NCI-H1930 (cell line): ENCODE measurements around the gene SPSB1.
"Not testable (repeated sequence)": the region's sequence is repeated elsewhere in the genome, so short reads cannot be mapped to it uniquely, and the experiment has no call there.

Experiments used
- DNase-seq, 2 experiments: peaks; one replicate each; lab custom pipeline; 2025; lab: John Stamatoyannopoulos, UW

The SPSB1 gene

GRCh38 chr1:9279172-9279840 is 13.4 kb upstream of the SPSB1 start:
- no peak for DNase-seq

DNA sequence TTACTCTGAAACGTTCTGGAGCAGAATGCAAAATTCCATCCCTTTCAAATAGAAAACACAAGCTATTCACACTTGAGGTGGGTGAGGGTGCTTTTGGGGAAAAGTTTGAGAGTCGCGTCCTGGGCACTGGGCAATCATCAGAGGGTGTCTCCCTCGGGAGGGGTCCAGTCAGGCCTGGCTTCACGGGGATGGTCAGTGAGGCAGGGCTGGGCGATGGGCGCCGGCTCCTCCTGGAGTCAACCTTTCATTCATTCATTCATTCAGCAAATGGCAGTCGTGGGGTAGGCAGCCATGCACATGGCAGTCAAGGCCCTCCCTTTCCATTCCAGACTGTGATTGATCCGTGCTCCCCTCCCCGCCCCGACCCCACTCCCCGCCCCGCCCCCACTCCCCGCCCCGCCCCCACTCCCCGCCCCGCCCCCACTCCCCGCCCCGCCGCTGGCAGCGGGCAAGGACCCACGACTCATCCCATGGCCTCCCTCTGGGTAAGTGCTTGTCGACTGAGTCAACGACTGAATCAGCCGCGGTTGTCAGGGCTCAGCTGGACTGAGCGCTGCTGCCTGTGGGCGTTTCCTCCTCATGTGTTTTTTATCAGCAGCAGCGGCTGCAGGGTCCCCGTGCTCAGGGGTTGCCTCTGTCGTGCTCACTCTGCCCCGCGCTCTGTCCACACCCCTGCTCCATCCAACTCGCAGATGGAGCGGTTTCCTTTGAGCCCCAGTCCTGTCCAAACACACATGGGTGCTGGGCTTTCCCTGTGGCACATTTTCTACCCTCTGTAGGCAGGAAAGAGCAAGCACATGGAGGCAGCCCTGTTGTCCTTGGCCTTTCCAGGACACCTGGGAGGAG is 12.5 kb upstream of the SPSB1 start:
- DNase-seq = no peak

GRCh38 chr1:9281071-9281827 is 11.4 kb upstream of the SPSB1 start:
- no peak for DNase-seq

DNA sequence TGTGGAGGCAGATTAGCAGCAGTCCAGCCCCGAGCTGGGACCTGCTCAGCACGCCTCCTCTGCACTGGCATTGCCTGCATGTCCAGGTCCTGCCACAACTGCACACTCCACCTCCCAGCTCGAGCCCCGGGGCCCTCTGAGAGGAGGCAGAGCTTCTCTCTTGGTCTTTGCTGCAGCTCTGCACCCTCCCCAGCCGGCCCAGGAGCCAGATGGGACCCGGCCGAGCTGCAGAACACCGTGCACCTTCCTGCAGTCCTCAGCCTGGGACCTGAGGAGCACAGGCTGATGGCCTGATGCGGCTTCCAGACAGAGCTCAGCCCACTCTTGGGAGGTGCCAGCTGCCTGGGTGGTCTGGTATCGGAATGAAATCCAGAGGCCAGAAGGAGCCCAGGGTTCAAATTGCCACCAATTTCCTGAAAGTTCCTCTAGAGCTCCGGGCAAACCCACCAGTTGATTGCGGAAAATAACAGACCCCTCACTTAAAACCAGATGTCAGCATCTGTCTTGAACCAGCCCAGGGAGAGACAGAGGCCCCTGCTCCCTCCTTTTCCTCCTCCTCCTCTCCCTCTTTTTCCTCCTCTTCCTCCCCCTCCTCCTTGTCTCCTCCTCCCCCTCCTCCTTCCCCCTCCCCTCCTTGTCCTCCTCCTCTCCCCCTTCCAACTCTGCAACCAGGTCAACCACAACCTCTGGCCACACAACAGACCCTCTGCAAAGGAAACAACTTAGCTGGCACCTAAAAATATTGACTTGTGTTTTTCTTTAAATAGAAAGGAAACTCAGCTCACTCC is 10.6 kb upstream of the SPSB1 start:
- DNase-seq = no peak

DNA sequence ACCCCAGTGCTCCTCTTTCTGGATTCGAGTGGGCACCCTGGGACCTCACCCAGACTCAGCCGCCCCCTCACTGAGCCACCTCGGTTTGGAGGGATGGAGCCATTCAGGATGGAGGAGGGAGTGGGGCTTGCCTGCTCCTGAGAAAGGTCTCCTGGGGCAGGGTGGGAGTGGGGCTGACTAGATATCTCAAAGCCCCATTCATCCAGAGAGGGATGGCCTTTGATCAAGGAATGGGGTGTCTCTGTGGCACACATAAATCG is 10.1 kb upstream of the SPSB1 start:
- DNase-seq = no peak

DNA sequence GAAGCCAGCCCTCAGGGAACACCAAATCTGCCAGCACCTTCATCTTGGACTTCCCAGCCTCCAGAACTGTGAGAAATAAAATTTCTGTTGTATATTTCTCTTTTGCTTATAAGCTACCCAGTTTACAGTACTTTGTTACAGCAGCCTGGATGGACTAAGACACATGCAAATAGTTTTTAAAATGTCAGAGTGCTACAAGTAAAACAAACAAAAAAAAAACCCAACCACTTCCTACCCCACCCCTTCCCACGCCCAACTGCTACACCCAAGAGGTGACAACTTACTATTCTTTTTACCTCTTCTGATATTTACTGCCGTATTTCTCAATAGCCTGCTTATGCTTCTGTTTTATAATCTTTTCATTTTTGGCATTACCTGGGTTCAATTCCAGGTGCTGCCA is 8.6 kb upstream of the SPSB1 start:
- DNase-seq = no peak

GRCh38 chr1:9286556-9286955 is 6.1 kb upstream of the SPSB1 start:
- DNase-seq = no peak

DNA sequence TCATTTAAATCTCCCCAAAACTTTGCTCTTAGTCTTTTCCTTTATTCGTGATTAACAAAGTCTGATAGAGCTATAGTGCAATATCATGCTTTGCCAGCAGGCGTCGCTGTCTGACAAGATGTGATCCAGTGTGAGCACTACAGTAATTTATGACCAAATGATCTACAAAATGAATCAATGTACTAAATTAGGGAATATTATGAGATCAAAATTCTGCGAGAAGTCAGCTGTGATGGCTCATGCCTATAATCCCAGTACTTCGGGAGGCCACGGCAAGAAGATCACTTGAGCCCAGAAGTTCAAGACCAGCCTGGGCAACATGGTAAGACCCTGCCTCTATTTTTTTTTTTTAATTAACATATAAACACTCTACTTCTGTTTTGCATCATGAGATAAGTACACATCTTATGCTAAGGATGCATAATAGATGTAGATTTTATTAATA is 3.6 kb upstream of the SPSB1 start:
- peak; percentile 4 to 28 for DNase-seq

GRCh38 chr1:9289711-9290485 is 2.8 kb upstream of the SPSB1 start:
- no peak for DNase-seq

GRCh38 chr1:9291914-9292360 is 757 bp upstream of the SPSB1 start:
- no peak for DNase-seq

- DNase-seq = no peak
Measured at GRCh38 chr1:9293241-9293532, 493 bp downstream of the SPSB1 start.

DNA sequence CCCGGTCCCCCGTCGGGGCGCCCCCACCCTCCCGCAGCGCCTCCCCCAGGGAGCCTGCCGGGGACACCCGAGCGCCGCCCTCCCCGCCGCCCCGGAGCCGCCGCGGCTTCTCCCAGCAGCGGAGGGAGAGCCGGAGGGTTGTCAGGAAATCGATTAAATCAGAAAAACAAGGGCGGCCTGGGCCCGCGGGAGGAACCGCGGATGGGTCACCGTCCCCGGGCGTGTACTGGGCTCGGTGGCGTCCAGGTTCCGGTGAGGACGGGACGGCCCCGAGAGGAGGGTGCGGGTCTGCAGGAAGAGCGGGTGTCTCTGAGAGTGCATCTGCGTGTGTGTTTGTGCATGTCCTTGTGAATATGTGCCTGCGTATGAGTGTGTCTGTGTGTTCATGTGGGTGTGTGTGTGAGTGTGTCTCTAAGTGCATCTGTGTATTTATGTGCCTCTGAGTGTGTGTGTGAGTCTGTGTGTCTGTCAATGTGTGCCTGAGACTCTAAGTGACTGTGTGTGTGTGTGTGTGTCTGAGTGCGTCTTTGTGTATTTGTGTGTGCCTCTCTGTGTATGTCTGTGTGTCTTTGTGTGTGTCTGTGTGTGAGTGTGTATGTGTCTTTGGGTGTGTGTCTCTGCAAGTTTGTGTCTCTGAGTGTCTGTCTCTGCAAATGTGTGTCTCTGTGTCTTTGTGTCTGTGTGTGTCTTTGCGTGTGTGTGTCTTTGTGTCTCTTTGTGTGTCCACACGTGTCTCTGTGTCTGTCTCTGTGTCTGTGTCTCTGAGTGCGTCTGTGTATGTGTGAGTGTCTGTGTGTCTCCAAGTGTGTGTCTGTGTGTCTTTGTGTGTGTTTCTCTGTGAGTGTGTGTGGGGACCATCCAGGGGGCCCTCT is 1.1 kb downstream of the SPSB1 start:
- no peak for DNase-seq

DNA sequence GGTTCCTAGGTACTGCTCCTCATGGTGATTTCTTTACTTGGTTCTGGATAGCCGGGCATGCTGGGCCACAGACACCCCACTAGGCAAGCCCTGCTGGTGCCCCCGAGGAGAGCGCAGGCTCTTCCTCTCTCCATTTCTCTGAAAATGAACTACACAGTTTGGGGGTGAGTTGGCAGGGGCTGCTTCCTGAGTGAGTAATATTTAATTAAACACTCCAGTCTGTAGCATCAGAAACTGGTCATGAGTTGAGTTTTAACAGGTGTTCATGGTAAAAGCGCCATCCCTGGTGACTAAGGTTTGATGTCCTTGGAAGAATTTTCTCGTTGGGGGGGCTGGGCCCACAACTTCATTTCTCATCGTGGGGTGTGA is 1.7 kb downstream of the SPSB1 start:
- no peak for DNase-seq

DNA sequence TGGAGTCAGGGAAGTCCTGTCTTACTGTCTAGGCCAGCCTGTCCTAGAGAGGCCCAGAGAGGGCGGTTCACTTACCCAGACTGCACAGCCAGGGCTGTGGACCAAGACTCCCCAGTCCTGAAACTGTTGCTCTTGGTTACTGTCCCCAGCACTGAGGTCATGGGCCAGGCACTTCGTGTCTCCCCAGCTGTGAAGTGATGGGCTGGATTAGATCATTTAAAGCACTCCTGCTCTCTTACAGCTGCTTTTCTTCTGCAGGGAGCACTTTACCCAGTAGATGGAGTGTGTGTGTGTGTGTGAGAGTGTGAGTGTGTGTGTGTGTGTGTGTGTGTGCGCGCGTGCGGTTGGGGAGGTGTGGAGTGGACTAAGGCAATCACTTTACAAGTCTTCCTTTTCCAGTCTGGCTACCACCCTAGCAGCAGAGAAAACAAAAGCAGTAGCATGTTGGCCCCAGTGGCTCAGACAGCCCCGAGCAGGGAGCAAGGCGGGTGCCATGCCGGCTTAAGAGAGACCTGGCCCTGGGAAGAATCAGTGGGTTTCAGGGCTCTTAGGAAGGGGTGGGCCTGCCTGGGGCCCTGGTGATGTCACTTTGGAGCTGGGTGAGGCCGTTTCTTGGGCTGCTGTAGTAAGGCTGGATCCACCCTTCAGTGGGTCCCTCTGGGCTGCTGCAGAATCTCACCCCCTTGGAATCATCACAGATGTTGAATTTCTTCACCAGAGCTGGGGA is 2.4 kb downstream of the SPSB1 start:
- no peak for DNase-seq

DNA sequence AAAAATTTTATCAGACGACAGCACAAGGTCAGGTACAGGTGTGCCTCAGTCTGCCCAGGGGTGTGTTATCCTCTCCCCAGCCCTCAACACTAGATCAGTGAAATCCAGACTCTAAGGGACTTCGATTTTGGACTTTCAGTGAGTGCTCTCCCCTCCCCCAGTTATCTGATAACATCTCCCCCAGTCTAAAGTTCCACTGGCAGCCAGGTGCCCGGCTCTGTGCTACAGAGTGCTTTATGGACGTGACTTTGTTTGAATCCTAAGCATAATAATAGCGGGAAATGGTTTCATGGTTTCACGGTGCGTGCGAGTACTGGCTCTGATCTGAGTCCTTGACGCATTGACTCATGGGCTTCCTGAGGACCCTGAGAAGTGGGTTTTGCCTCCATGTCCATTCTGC is 3.2 kb downstream of the SPSB1 start:
- no peak for DNase-seq

- DNase-seq = no peak
Measured at GRCh38 chr1:9296850-9297249, 4.2 kb downstream of the SPSB1 start.

GRCh38 chr1:9297831-9298230 is 5.1 kb downstream of the SPSB1 start:
- DNase-seq = no peak

DNA sequence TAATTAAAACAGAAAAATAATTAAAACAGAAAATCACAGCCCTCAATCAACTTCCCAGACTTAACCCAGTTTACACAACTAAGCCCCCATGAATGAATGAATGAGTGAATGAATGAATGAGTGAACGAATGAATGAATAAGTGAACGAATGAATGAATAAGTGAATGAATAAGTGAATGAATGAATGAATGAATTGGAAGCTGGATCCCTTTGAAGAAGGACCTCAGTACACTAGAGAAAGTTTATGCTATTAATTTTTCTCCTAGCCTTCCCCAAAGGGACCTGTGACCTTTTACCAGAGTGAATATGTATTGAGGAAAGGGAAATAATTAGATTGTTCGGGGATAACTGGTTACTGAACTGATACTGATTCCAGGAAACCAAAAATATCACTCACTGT is 5.6 kb downstream of the SPSB1 start:
- no peak for DNase-seq

DNA sequence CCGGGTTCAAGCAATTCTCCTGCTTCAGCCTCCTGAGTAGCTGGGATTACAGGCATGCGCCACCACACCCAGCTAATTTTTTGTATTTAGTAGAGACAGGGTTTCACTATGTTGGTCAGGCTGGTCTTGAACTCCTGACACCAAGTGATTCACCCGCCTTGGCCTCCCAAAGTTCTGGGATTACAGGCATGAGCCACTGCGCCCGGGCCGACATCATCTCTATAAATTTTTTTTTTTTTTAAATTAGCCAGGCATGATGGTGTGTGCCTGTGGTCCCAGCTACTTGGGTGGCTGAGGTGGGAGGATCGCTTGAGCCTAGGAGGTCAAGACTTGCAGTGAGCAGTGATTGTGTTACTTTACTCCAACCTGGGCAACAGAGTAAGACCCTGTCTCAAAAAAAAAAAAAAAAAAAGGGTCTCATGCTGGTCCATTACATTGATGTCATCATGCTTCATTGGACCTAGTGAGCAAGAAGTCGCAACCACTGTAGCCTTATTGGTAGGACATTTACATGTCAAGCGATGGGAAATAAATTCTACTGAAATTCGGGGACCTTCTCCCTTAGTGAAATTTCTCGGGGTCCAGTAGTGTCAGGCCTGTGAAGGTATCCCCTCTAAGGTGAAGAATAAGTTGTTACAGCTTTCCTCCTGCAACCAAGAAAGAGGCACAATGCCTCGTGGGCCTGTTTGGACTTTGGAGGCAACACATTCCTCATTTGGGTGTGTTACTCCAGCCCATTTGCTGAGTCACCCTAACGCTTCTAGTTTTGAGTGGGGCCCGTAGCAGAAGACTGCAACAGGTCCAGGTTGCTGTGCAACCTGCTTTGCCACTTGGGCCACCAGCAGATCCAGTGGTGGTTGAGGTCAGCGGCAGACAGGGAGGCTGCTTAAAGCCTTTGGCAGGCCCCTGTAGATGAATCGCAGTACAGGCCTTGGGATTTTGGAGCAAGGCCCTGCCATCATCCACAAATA is 7.2 kb downstream of the SPSB1 start:
- not testable (repeated sequence) for DNase-seq
